Brain microvascular endothelial cell (primary cell): ENCODE data around the gene NOSIP.
A peak's percentile ranks its signal among the peaks of the same experiment; 100 is the strongest.

ENCODE experiments used
- DNase-seq: peaks from one replicate; pipeline ENCODE4 v3.0.0-alpha.2; 2020
- H3K27ac ChIP-seq: fragments of 250-450 bp; sonication (Bioruptor Pico); 2 replicates; pipeline ENCODE4 v1.5.1; 2020; ENCODE audit warnings: mild to moderate bottlenecking, moderate library complexity
- H3K27me3 ChIP-seq: fragments of 250-450 bp; sonication (Bioruptor Pico); replicated peaks from 2 replicates; pipeline ENCODE4 v1.5.1; 2020; ENCODE audit warnings: mild to moderate bottlenecking
- H3K36me3 ChIP-seq: fragments of 250-450 bp; sonication (Bioruptor Pico); replicated peaks from 2 replicates; pipeline ENCODE4 v1.5.1; 2020; ENCODE audit warnings: mild to moderate bottlenecking
- H3K4me3 ChIP-seq: 2 replicates; pipeline ENCODE4 v1.5.1; 2011; ENCODE audit warnings: low read depth, mild to moderate bottlenecking, control low read depth, low read length, moderate library complexity
- CTCF ChIP-seq: IDR thresholded peaks from 2 replicates; pipeline ENCODE4 v1.5.1; 2011; ENCODE audit warnings: low read depth, mild to moderate bottlenecking, moderate library complexity, low read length, control low read depth, inconsistent platforms; ENCODE audit errors: missing control alignments
- in situ Hi-C: cut with HindIII; loops from 2 replicates; pipeline ENCODE4 v1.10.0; 2017; ENCODE audit warnings: low sequenced_read_pairs, low pct_ligation_motif_present

The NOSIP gene

GRCh38 chr19:49596407-49596806, 16.1 kb upstream of the NOSIP start:
- in situ Hi-C loops: no loop called here
- TF ChIP-seq CTCF: no peak
- DNase-seq: no peak
- no peak overlapping the region for H3K4me3 ChIP-seq
- peaks cover 67% of the 10 kb centered on the region for H3K36me3 ChIP-seq
- H3K27me3 ChIP-seq: no peaks in the 10 kb centered on the region
- no peak overlapping the region for H3K27ac ChIP-seq

GRCh38 chr19:49595819-49596404, 15.6 kb upstream of the NOSIP start:
- DNase-seq: no peak
- no peak overlapping the region for H3K4me3 ChIP-seq
- no peak overlapping the region for H3K27ac ChIP-seq
- H3K27me3 ChIP-seq: no peaks in the 10 kb centered on the region
- no peak for TF ChIP-seq CTCF
- H3K36me3 ChIP-seq: peaks cover 64% of the 10 kb centered on the region
- in situ Hi-C loops: no loop called here

- Histone ChIP-seq H3K4me3 (no peak overlapping the region), H3K36me3 (peaks cover 59% of the 10 kb centered on the region), H3K27ac (no peak overlapping the region), H3K27me3 (no peaks in the 10 kb centered on the region)
- no peak for TF ChIP-seq CTCF
- no peak for DNase-seq
- in situ Hi-C loops: no loop called here
These were observed 14.8 kb upstream of the NOSIP start for GRCh38 chr19:49594993-49595818.

- DNase-seq: no peak
- H3K4me3 ChIP-seq: no peak overlapping the region
- no peak overlapping the region for H3K27ac ChIP-seq
- in situ Hi-C loops: no loop called here
- no peak for TF ChIP-seq CTCF
- no peaks in the 10 kb centered on the region for H3K27me3 ChIP-seq
- H3K36me3 ChIP-seq: peaks cover 51% of the 10 kb centered on the region
These were observed 14.0 kb upstream of the NOSIP start for GRCh38 chr19:49594157-49594992.

- DNase-seq: peak; percentile 92
- peak overlapping the region; percentile 85 for H3K4me3 ChIP-seq
- in situ Hi-C loops: no loop called here
- H3K27ac ChIP-seq: peak overlapping the region; percentile 5
- TF ChIP-seq CTCF: no peak
- H3K27me3 ChIP-seq: no peaks in the 10 kb centered on the region
- peaks cover 42% of the 10 kb centered on the region for H3K36me3 ChIP-seq
These were observed 13.1 kb upstream of the NOSIP start for GRCh38 chr19:49593233-49594113.
